Ovary (tissue), 9 donors: ENCODE data around the gene EFCAB6. TPM values are rescaled to one million over a fixed set of nuclear protein-coding genes. Genes with fewer than 3 reads are reported as not detected.

Experiments
- DNase-seq, 5 donors: peaks; one replicate each; pipeline ENCODE4 v3.0.0-alpha.2; 2019 to 2020
- H3K27ac ChIP-seq, 2 donors: fragments of 200-600 bp; one replicate each; pipeline versions ENCODE4 v1.5.1 to v1.8.0; 2019 to 2022
- H3K27me3 ChIP-seq: fragments of 200-600 bp; one replicate; pipeline ENCODE4 v1.8.0; 2022
- H3K36me3 ChIP-seq: fragments of 200-600 bp; sonication (generic); one replicate; pipeline ENCODE4 v1.5.1; 2019
- H3K4me1 ChIP-seq: one replicate; pipeline ENCODE4 v1.8.1; 2013; ENCODE audit warnings: mild to moderate bottlenecking, moderate library complexity; ENCODE audit not compliant: insufficient read depth
- H3K4me3 ChIP-seq: fragments of 200-600 bp; sonication (generic); one replicate; pipeline ENCODE4 v1.5.1; 2017
- H3K9me3 ChIP-seq, 2 donors: fragments of 200-600 bp in 1 of 2; sonication (generic) in 1 of 2; one replicate each; pipeline versions ENCODE4 v1.5.1 to v1.8.1; 2013 to 2019; ENCODE audit warnings: mild to moderate bottlenecking in 1 of 2, moderate library complexity in 1 of 2
- EP300 ChIP-seq: sonication (generic); formaldehyde crosslinking; IDR thresholded peaks from one replicate; pipeline ENCODE4 v1.6.1; 2017; ENCODE audit warnings: antibody characterized with exemption
- POLR2A ChIP-seq: fragments of 450-650 bp; IDR thresholded peaks from one replicate; pipeline ENCODE4 v1.6.1; 2017; ENCODE audit warnings: antibody characterized with exemption, mild to moderate bottlenecking, moderate library complexity
- WGBS, 3 donors: extraction: QIAGEN DNeasy Blood & Tissue Kit in 1 of 3; methylation state at CpG; one replicate each; pipeline versions ENCODE4 v1.1.5 to v1.1.7; 2013 to 2017; 5-methylcytosine and 5-hydroxymethylcytosine counted together
- intact Hi-C, 4 donors: fragments of 100-400 bp; cut with DNase I; formaldehyde crosslinking; loops; one replicate each; pipeline versions ENCODE4 v1.11.0 to v1.15.1; 2022 to 2023
- polyA plus RNA-seq, 2 donors: library from polyadenylated mRNA; stranded (reverse); fragments of 200-250 nt in 1 of 2; fragments of 350-450 nt in 1 of 2; fragmentation: Illumina TruSeq in 1 of 2; extraction: RNeasy Lipid Tissue Mini Kit (QIAGEN cat#74804) in 1 of 2; gene quantifications; one replicate each; pipeline ENCODE4 v1.2.3, GENCODE V29; 2013 to 2014
- total RNA-seq, 7 donors: library from RNA; depleted of rRNA in 2 of 7; stranded (reverse); fragments of >200 nt in 2 of 7; fragmentation: NEBNext Ultra II Directional in 3 of 7; extraction: Animal tissue kit (Norgen Biotek cat#: 25700) in 3 of 7; gene quantifications; one replicate each; pipeline versions ENCODE4 v1.1.0 to v1.2.4, GENCODE V29; 2016 to 2023
- TF ChIP-seq, protein P1 (sequence below), 3 donors: fragments of 450-650 bp in 2 of 3; fragments of 200-600 bp in 1 of 3; IDR thresholded peaks; one replicate each; pipeline versions ENCODE4 v1.5.1 to v1.8.0; 2016 to 2022; ENCODE audit warnings: antibody characterized with exemption in 3 of 3, mild to moderate bottlenecking in 1 of 3
- donor health status: DM: no; HTN: no; CAD: no; lungs with moderate emphysema.
- donor health status: DM: no; HTN: no; CAD: no.
- donor health status: Bipolar disorder and iron deficiency.
- donor health status: DM: yes; HTN: yes; CAD: no.
- donor health status: DM: no; HTN: no; CAD: no.
- donor health status: DM: yes; HTN: yes; CAD: no.

Gene EFCAB6
- total and polyA plus RNA-seq, 9 donors: 1.00 to 17.5 (median 6.7) TPM

DNA sequence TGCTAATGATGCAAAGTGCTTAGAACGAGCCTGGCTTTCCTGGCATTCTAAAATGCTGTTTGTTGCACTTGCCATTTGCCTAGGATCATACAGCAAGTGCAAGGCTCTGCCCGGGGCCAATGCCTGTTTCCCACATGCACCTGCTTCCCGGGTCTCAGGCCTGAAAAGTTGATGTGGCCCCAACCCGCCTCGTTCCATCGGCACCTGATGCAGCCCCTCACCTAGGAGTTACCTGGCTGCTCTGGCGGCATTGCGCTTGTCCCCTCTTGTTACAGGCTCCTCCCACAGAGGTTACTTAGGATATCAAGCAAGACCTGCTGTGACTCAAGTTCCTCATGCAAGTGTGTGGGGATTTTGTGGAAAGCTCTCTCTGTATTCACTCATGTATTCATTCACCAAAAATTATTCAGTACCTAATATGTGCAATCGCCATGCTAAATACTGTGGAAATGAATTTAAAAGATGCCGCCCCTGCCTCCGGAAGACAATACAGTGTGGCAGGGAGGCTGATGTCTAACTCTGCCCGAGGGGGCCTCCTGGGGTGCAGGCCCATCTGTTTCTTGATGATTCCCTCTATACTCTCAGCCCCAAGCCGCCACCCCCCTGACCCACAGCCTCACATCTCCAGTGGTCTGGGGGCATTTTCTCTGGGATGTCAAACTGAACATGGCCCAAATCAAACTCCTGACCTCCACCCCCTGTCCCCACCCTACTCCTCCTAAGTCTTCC lies 184.5 kb downstream of the EFCAB6 start:
- Histone ChIP-seq H3K36me3 (no peaks in the 10 kb centered on the region), H3K4me3 (no peak overlapping the region), H3K9me3 (no peaks in the 10 kb centered on the region), H3K27me3 (no peaks in the 10 kb centered on the region), H3K4me1 (peaks cover 7% of the 10 kb centered on the region), H3K27ac (peak overlapping the region in 1 of 2 donors; percentile 43)
- 90 to 93% (median 92%) methylated on average over 13 of the region's 13 CpGs for WGBS, 3 donors
- TF ChIP-seq POLR2A (no peak), EP300 (no peak)
- TF ChIP-seq, protein P1, sequence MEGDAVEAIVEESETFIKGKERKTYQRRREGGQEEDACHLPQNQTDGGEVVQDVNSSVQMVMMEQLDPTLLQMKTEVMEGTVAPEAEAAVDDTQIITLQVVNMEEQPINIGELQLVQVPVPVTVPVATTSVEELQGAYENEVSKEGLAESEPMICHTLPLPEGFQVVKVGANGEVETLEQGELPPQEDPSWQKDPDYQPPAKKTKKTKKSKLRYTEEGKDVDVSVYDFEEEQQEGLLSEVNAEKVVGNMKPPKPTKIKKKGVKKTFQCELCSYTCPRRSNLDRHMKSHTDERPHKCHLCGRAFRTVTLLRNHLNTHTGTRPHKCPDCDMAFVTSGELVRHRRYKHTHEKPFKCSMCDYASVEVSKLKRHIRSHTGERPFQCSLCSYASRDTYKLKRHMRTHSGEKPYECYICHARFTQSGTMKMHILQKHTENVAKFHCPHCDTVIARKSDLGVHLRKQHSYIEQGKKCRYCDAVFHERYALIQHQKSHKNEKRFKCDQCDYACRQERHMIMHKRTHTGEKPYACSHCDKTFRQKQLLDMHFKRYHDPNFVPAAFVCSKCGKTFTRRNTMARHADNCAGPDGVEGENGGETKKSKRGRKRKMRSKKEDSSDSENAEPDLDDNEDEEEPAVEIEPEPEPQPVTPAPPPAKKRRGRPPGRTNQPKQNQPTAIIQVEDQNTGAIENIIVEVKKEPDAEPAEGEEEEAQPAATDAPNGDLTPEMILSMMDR (IDR thresholded peaks at IDR 0.05): no peak
- intact Hi-C loops: no loop called here
- DNase-seq: no peak

DNA sequence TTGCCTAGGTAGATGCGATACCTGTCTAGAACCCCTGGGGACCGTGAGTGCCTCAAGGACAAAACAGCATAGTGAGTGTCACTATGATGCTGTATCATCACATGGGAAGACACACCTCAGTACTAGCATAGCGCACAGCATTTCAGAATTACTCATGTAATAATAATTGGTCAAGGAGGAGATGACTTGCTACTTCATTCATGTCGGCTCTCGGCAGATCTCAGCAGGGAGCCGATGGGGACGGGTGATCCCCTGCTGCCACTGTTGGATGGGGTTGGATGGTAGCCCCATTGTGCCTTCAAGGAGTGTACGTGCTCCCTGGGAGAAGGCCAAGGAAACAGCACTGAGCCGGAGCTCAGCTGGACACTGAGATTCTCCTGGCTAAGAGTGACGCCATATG lies 186.9 kb downstream of the EFCAB6 start:
- Histone ChIP-seq H3K36me3 (no peaks in the 10 kb centered on the region), H3K27ac (no peak overlapping the region)
- TF ChIP-seq, protein P1 (IDR thresholded peaks at IDR 0.05): no peak
- TF ChIP-seq POLR2A (no peak), EP300 (no peak)

DNA sequence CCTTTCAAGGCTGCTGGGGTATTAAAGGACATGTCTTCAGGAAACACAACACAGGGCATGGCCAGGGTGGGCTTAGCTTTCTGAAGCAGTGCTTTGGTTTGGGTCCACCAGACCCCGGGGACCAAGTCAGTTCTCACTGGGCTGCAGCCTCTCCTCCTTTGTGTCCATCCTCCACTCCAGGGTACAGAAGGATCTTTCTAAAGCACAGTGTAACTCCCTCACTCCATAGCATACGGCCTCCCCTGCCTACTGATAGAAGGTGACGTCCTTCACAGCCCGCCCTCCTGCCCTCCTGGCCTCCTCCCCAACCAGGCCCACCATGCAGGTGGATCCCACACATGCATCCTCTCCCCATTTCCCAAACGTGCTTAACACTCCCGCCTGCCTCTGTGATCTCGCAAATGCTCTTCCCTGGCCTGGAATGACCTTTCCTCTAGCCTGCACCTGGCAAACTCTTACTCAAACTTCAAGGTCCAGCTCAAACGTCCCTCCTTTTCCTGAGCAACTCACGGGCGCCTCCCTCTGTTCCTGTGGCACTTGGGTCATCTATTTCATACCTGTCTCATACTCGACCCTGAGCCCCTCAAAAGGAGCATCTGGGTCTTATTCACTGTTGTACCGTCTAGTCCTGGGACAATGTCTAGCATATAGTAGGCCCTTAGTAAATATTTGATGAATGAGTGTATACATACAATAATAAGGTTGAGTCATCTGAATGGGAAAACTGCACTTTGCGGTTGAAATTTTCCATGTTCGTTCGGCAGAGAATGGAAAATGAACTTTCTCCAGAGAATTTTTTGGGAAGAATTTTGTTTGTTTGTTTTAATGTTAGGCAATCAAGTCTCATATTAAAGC lies 187.7 kb downstream of the EFCAB6 start:
- H3K4me1 ChIP-seq: peaks cover 7% of the 10 kb centered on the region
- no peak for DNase-seq
- no peaks in the 10 kb centered on the region for H3K9me3 ChIP-seq
- H3K36me3 ChIP-seq: no peaks in the 10 kb centered on the region
- TF ChIP-seq POLR2A (no peak), EP300 (no peak)
- TF ChIP-seq, protein P1 (IDR thresholded peaks at IDR 0.05): no peak
- 82 to 84% (median 84%) methylated on average over 15 of the region's 15 CpGs for WGBS, 3 donors
- H3K27ac ChIP-seq: no peak overlapping the region
- no peak overlapping the region for H3K4me3 ChIP-seq
- intact Hi-C loops: no loop called here
- H3K27me3 ChIP-seq: no peaks in the 10 kb centered on the region

More for the DNA sequence above, 186.9 kb downstream of the EFCAB6 start:
- no peaks in the 10 kb centered on the region for H3K27me3 ChIP-seq
- peaks cover 7% of the 10 kb centered on the region for H3K4me1 ChIP-seq
- DNase-seq: no peak
- 92 to 94% (median 93%) methylated on average over 10 of the region's 10 CpGs for WGBS, 3 donors
- H3K9me3 ChIP-seq: no peaks in the 10 kb centered on the region
- no peak overlapping the region for H3K4me3 ChIP-seq
- intact Hi-C loops: no loop called here

DNA sequence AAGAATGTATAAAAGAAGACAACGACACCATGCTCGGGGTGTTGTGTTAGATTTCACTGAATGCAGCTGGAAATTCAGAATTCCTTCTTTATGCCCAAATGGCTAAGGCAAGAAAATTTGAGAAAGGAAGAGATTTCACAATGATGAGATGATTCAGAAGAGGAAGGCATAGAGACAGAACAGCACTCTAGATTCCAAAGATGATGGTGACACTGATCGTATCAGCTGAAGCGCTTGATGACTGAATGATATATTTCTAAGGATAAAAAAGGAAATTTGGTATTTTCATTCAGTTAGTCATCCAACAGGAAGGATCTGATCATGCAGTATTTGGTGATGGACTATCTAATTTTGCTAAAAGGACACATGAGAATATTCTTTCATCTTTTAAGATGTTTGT lies 189.2 kb downstream of the EFCAB6 start:
- TF ChIP-seq, protein P1 (IDR thresholded peaks at IDR 0.05): no peak
- TF ChIP-seq EP300 (no peak), POLR2A (no peak)
- peaks cover 4% of the 10 kb centered on the region for H3K4me1 ChIP-seq
- H3K4me3 ChIP-seq: no peak overlapping the region
- no peak overlapping the region for H3K27ac ChIP-seq
- DNase-seq: no peak
- H3K27me3 ChIP-seq: no peaks in the 10 kb centered on the region
- intact Hi-C loops: no loop called here
- no peaks in the 10 kb centered on the region for H3K9me3 ChIP-seq
- 90 to 96% (median 95%) methylated on average over 4 of the region's 4 CpGs for WGBS, 3 donors
- no peaks in the 10 kb centered on the region for H3K36me3 ChIP-seq
